ENCODE data around the gene ABHD15.
A peak's percentile ranks its signal among the peaks of the same experiment; 100 is the strongest.

Gene ABHD15, protein sequence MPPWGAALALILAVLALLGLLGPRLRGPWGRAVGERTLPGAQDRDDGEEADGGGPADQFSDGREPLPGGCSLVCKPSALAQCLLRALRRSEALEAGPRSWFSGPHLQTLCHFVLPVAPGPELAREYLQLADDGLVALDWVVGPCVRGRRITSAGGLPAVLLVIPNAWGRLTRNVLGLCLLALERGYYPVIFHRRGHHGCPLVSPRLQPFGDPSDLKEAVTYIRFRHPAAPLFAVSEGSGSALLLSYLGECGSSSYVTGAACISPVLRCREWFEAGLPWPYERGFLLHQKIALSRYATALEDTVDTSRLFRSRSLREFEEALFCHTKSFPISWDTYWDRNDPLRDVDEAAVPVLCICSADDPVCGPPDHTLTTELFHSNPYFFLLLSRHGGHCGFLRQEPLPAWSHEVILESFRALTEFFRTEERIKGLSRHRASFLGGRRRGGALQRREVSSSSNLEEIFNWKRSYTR

DNA sequence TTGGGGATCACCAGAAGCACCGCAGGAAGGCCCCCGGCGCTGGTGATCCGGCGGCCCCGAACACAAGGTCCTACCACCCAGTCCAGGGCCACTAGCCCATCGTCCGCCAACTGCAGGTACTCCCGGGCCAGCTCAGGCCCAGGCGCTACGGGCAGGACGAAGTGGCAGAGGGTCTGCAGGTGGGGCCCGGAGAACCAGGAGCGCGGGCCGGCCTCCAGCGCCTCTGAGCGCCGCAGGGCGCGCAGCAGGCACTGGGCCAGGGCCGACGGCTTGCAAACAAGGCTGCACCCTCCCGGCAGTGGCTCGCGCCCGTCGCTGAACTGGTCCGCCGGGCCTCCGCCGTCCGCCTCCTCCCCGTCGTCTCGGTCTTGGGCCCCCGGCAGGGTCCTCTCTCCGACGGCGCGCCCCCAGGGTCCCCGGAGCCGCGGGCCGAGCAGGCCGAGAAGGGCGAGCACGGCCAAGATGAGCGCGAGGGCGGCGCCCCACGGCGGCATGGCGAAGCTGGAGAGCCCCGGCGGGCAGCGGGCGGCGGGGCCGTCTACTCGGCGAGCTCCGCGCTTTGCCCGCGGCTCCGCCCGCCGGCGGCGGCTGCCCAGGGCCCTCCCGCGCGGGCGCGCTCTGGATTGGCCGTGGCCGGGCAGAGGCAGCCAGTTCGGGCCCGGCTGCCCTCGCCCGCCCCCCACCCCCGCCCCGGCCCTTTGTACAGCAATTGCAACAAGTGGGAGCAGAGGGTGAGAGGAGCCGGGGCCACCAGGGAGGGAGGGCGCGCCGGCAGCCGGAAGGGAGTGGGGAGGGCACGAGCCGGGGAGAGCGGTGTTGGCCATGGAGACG is at the start of gene ABHD15:
ABHD15 (minus strand) TSS at position 565 of the 831 bp plus-strand sequence; CDS start at position 494, 71 bp downstream.
- DNase-seq (ENCODE audit: low read depth): no peak
- TF ChIP-seq, protein P1, sequence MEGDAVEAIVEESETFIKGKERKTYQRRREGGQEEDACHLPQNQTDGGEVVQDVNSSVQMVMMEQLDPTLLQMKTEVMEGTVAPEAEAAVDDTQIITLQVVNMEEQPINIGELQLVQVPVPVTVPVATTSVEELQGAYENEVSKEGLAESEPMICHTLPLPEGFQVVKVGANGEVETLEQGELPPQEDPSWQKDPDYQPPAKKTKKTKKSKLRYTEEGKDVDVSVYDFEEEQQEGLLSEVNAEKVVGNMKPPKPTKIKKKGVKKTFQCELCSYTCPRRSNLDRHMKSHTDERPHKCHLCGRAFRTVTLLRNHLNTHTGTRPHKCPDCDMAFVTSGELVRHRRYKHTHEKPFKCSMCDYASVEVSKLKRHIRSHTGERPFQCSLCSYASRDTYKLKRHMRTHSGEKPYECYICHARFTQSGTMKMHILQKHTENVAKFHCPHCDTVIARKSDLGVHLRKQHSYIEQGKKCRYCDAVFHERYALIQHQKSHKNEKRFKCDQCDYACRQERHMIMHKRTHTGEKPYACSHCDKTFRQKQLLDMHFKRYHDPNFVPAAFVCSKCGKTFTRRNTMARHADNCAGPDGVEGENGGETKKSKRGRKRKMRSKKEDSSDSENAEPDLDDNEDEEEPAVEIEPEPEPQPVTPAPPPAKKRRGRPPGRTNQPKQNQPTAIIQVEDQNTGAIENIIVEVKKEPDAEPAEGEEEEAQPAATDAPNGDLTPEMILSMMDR (IDR thresholded peaks at IDR 0.05; ENCODE audit: low read depth, low read length, missing control alignments): no peak
- peak within 1 kb of the TSS; percentile 72 for H3K4me3 ChIP-seq (ENCODE audit: low read depth, low read length)
- in situ Hi-C loops (cut with HindIII; ENCODE audit: low sequenced_read_pairs): no loop called here

DNA sequence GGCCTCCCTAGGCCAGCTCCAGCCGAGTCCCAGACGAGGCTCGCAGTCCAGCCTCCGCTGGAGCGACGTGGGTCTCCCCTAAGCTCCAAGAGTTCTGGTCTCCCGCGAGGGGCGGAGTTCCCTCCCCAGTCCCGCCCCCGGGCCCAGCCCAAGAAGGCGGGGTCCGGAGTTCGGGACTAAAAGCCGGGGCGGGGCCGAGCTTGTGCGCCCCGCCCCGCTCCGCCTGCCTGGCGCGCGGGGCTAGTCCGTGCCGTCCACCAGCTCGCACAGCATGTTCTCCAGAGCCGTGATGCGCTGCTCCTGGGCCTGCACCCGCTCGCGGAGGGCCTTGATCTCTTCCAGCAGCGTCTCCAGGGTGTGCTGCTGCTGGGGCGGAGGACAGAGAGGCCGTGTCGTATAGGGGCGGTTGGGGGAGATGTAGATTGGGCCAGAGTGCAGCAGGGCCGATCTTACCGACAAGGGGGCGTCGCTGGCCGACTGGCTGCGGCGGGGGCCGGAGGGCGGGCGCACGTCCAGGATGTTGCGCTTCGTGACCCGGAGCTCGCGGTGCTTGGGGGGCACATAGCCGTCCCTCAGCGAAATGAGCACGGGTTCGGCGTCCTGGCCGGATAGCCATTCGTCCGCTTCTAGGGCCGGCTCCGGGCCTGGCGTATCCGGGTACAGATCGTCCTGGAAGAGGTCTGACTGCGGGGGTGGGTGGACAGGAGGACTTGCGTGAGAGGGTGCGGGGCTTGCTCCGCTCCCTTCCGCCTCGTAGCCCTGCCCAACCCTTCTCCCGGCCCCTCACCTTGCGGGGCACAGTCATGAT is 48.9 kb upstream of the ABHD15 start:
- DNase-seq (ENCODE audit: low read depth): no peak
- H3K4me3 ChIP-seq (ENCODE audit: low read depth, low read length): peak overlapping the region; percentile 29
- in situ Hi-C loops (cut with HindIII; ENCODE audit: low sequenced_read_pairs): no loop called here
- TF ChIP-seq, protein P1 (IDR thresholded peaks at IDR 0.05; ENCODE audit: low read depth, low read length, missing control alignments): no peak

DNA sequence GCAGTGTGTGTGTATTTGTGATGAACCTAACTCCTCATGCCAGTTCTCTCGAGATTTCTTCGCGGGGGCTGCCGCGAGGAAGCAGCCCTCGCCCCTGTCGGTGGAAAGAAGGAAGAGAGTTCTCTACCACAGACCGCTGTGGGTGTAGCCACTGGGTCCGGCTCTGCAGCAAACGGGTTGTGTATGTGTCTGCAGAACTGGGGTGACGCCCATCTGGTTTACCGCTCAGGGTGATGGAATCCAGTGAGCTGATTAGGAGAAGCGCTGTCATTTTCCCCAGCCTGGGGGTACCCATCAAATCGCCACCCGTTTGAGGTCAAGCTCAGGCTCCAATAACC is 48.2 kb upstream of the ABHD15 start:
- DNase-seq (ENCODE audit: low read depth): no peak
- peak overlapping the region; percentile 29 for H3K4me3 ChIP-seq (ENCODE audit: low read depth, low read length)
- TF ChIP-seq, protein P1 (IDR thresholded peaks at IDR 0.05; ENCODE audit: low read depth, low read length, missing control alignments): no peak
- in situ Hi-C loops (cut with HindIII; ENCODE audit: low sequenced_read_pairs): no loop called here

DNA sequence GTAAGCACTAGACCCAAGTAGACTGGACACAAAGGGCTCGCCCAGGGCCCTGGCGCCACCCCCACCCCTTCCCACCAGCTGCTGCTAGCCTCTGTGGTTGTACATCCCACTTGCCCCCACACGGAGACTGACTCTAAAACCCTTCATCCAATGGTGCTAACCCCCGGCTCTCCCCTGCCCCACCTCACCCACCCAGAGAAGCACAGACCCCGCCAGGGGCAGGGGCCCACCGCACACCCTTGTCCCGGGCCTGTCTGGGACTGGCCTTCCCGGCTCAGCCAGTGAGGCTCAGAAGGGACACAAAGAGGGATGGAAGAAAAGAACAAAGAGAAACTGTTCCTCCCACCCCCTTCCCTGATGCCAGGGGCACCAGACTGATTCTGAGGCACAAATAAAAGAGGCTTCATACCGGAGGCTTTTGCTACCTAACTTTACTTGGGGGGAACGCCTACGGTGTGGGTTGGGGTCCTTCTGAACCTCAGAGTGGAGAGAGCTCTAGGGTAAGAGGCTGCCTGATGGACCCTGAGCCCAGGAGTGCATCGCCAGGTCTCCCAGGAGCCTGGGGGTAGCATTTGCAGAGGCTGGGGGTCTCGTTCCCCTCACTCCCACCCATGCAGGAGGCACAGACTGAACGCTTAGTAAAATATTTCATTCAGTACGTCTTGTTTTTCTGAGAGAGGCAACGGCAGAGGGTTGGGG is 47.7 kb upstream of the ABHD15 start:
- TF ChIP-seq, protein P1 (IDR thresholded peaks at IDR 0.05; ENCODE audit: low read depth, low read length, missing control alignments): no peak
- no peak for DNase-seq (ENCODE audit: low read depth)
- H3K4me3 ChIP-seq (ENCODE audit: low read depth, low read length): no peak overlapping the region
- in situ Hi-C loops (cut with HindIII; ENCODE audit: low sequenced_read_pairs): no loop called here

DNA sequence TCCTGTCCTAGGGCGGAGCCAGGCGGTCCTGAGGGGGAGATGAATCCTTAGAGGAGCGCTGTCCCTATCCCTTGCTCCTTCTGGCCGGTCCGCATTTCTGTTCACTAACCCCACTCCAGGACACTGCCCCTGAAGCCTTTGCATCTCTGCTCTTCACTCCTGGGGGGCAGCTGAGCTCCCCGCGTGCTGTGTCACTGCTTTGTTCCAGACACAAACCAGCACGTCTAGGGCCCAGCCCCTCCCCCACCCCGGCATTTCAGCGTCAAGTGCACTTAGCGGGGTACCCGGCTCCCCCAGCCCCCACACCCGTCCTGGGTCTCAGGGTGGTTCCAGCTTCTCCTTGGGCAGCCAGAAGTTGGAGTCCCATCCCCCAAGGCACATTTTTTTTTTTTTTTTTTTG is 47.0 kb upstream of the ABHD15 start:
- no peak for DNase-seq (ENCODE audit: low read depth)
- in situ Hi-C loops (cut with HindIII; ENCODE audit: low sequenced_read_pairs): no loop called here
- TF ChIP-seq, protein P1 (IDR thresholded peaks at IDR 0.05; ENCODE audit: low read depth, low read length, missing control alignments): no peak
- H3K4me3 ChIP-seq (ENCODE audit: low read depth, low read length): no peak overlapping the region
